Nephron (organoid): ENCODE measurements around the gene GUCY1A1.

ENCODE experiments used
- H3K27ac Mint-ChIP-seq, 3 experiments: 2 replicates each; pipeline ENCODE4 v1.8.0; 2020; ENCODE audit warnings: mixed read lengths in 3 of 3, mild to moderate bottlenecking in 2 of 3, moderate library complexity in 1 of 3
- H3K27me3 Mint-ChIP-seq: 2 replicates; pipeline ENCODE4 v1.8.0; 2021; ENCODE audit warnings: low read depth, mild to moderate bottlenecking, moderate library complexity, mixed read lengths
- H3K36me3 Mint-ChIP-seq: 2 replicates; pipeline ENCODE4 v1.8.0; 2020; ENCODE audit warnings: low read depth, mixed read lengths
- H3K4me1 Mint-ChIP-seq: 2 replicates; pipeline ENCODE4 v1.8.0; 2020; ENCODE audit warnings: mixed read lengths
- H3K4me3 Mint-ChIP-seq, 3 experiments: 2 replicates each; pipeline ENCODE4 v1.8.0; 2020; ENCODE audit warnings: mild to moderate bottlenecking in 3 of 3, mixed read lengths in 3 of 3, moderate library complexity in 2 of 3
- H3K9me3 Mint-ChIP-seq: 2 replicates; pipeline ENCODE4 v1.8.0; 2020; ENCODE audit warnings: mixed read lengths
- CTCF ChIP-seq, 3 experiments: fragments of 200-600 bp; sonication (generic); IDR thresholded peaks; one replicate each; pipeline ENCODE4 v1.5.0; 2021; ENCODE audit warnings: antibody characterized with exemption in 3 of 3; ENCODE audit not compliant: unreplicated experiment in 3 of 3

The GUCY1A1 gene

GRCh38 chr4:155656025-155656424 lies 10.6 kb upstream of the GUCY1A1 start:
- Mint-ChIP-seq H3K9me3 (peaks cover 14% of the 10 kb centered on the region), H3K4me1 (peaks cover 9% of the 10 kb centered on the region), H3K36me3 (no peaks in the 10 kb centered on the region), H3K4me3 (no peak overlapping the region), H3K27me3 (no peaks in the 10 kb centered on the region), H3K27ac (no peak overlapping the region)
- no peak for TF ChIP-seq CTCF (IDR thresholded peaks at IDR 0.05; ENCODE audit: unreplicated experiment in 3 of 3)

- Mint-ChIP-seq H3K36me3 (no peaks in the 10 kb centered on the region), H3K4me3 (no peak overlapping the region), H3K9me3 (peaks cover 14% of the 10 kb centered on the region), H3K4me1 (peaks cover 9% of the 10 kb centered on the region), H3K27me3 (no peaks in the 10 kb centered on the region), H3K27ac (no peak overlapping the region)
- TF ChIP-seq CTCF (IDR thresholded peaks at IDR 0.05; ENCODE audit: unreplicated experiment in 3 of 3), result no peak
Observed at GRCh38 chr4:155657169-155657568, 9.5 kb upstream of the GUCY1A1 start.

- no peak for TF ChIP-seq CTCF (IDR thresholded peaks at IDR 0.05; ENCODE audit: unreplicated experiment in 3 of 3)
- no peak overlapping the region for H3K4me3 Mint-ChIP-seq
- peaks cover 14% of the 10 kb centered on the region for H3K9me3 Mint-ChIP-seq
- H3K36me3 Mint-ChIP-seq, result no peaks in the 10 kb centered on the region
- H3K27me3 Mint-ChIP-seq, result no peaks in the 10 kb centered on the region
- no peak overlapping the region for H3K27ac Mint-ChIP-seq
- H3K4me1 Mint-ChIP-seq, result peaks cover 9% of the 10 kb centered on the region
Observed at GRCh38 chr4:155657985-155658680, 8.5 kb upstream of the GUCY1A1 start.

- no peak for TF ChIP-seq CTCF (IDR thresholded peaks at IDR 0.05; ENCODE audit: unreplicated experiment in 3 of 3)
- no peak overlapping the region for H3K4me3 Mint-ChIP-seq
- H3K9me3 Mint-ChIP-seq, result peaks cover 14% of the 10 kb centered on the region
- H3K27me3 Mint-ChIP-seq, result no peaks in the 10 kb centered on the region
- peak overlapping the region in 1 of 3 experiments; percentile 71 for H3K27ac Mint-ChIP-seq
- no peaks in the 10 kb centered on the region for H3K36me3 Mint-ChIP-seq
- H3K4me1 Mint-ChIP-seq, result peaks cover 9% of the 10 kb centered on the region
Observed at GRCh38 chr4:155658681-155659064, 8.0 kb upstream of the GUCY1A1 start.

- peak overlapping the region in 2 of 3 experiments; percentile 50 to 71 for H3K27ac Mint-ChIP-seq
- H3K9me3 Mint-ChIP-seq, result peaks cover 14% of the 10 kb centered on the region
- H3K4me3 Mint-ChIP-seq, result no peak overlapping the region
- H3K27me3 Mint-ChIP-seq, result no peaks in the 10 kb centered on the region
- H3K36me3 Mint-ChIP-seq, result no peaks in the 10 kb centered on the region
- no peak for TF ChIP-seq CTCF (IDR thresholded peaks at IDR 0.05; ENCODE audit: unreplicated experiment in 3 of 3)
- H3K4me1 Mint-ChIP-seq, result peaks cover 9% of the 10 kb centered on the region
Observed at GRCh38 chr4:155659176-155659575, 7.5 kb upstream of the GUCY1A1 start.

- Mint-ChIP-seq H3K4me1 (peaks cover 11% of the 10 kb centered on the region), H3K27me3 (no peaks in the 10 kb centered on the region), H3K9me3 (peaks cover 14% of the 10 kb centered on the region), H3K36me3 (no peaks in the 10 kb centered on the region), H3K4me3 (no peak overlapping the region), H3K27ac (peak overlapping the region; percentile 42 to 71 (median 48))
- TF ChIP-seq CTCF (IDR thresholded peaks at IDR 0.05; ENCODE audit: unreplicated experiment in 3 of 3), result no peak
Observed at GRCh38 chr4:155660436-155660835, 6.2 kb upstream of the GUCY1A1 start.
